Activated T-cell treated with anti-CD3 and anti-CD28 coated beads, Interleukin-2, amount 50 U/mL, for 48 hours (primary cell): ENCODE measurements around the gene HOXB1.
"Not testable (repeated sequence)": the region's sequence is repeated elsewhere in the genome, so short reads cannot be mapped to it uniquely, and the experiment has no call there.

Experiments used
- DNase-seq, 2 experiments: peaks; one replicate each; pipeline ENCODE4 v3.0.0-alpha.2; 2020

The HOXB1 gene

GRCh38 chr17:48492401-48493298 lies 38.2 kb downstream of the HOXB1 start:
- DNase-seq = peak; percentile 71 to 77

- no peak for DNase-seq
Observed at GRCh38 chr17:48491527-48492273, 39.1 kb downstream of the HOXB1 start.

DNA sequence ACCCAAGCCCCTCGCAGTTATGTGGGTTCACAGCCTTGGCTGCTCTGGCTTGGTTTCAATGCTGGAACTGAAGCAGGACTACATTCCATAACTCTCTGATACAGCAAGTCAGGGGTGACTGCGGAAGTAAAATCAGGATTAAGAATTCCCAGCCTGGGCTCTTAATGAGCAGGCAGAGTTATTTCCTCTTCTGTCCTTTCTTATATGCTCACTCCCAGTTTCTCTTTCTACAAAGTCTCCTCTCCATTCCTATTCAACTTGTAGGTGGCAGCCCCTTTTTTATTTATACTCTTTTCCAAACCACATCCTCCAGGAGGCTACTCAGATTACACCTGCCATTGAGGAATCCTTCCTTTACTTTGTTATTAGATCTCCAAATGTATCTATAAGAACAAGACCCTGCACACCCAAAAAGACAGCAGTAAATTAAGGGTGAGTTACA lies 40.3 kb downstream of the HOXB1 start:
- DNase-seq = no peak

DNA sequence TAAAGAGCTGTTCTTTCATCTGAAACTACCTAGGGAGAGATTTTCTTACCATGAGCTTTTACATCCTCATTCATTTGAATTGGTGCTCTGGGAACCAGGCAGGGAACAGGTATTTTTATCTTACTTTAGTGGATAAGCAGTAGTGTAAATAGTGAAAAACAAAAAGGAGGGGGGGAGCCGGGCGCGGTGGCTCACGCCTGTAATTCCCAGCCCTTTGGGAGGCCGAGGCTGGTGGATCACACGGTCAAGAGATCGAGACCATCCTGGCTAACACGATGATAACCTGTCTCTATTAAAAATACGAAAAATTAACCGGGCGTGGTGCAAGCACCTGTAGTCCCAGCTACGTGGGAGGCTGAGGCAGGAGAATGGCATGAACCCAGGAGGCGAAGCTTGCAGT lies 41.0 kb downstream of the HOXB1 start:
- no peak for DNase-seq

GRCh38 chr17:48488548-48489106 lies 42.2 kb downstream of the HOXB1 start:
- DNase-seq = no peak

- no peak for DNase-seq
Observed at GRCh38 chr17:48487221-48487620, 43.6 kb downstream of the HOXB1 start.

DNA sequence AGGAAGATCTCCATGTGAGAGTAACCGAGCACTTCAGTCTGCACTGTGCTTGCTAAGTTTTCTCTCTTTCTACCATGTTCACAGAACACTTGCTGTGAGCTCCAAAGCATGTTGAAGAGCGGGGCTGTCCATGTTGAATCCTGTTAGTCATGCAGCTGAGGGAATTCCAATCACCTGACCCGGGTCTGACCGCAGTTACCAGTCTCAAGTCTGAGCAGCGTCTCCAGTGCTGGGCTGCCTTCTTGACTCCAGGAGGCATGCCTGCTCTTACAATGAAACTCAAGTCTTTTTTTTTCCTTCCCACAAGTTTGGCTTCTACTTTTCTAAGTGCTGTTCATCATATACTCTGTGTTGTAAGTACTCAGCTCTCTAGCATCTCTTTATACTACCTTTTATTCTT lies 44.3 kb downstream of the HOXB1 start:
- no peak for DNase-seq

GRCh38 chr17:48484850-48485249 lies 46.0 kb downstream of the HOXB1 start:
- no peak for DNase-seq

- DNase-seq = no peak
Observed at GRCh38 chr17:48484256-48484655, 46.6 kb downstream of the HOXB1 start.

- DNase-seq = peak; percentile 50 to 57
Observed at GRCh38 chr17:48483471-48484131, 47.2 kb downstream of the HOXB1 start.

DNA sequence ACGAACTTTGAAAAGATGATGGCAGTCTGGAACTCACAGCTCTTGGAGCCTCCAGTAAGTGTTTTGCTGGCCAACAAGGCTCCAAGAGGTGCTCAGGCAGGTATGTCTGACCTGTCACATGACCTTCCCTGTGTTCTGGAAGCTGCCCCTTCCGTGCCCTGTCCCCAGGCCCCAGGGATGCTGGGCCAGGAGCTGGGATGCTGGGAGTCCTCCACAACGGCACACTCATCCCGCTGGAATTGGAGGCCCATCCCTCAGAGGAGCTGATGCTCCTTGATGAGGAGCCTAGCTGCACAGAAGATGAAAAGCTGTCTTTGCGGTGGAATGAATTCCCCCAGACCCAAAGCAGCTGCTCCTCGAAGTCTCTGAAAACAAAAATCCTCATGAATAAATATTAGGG lies 47.8 kb downstream of the HOXB1 start:
- no peak for DNase-seq

DNA sequence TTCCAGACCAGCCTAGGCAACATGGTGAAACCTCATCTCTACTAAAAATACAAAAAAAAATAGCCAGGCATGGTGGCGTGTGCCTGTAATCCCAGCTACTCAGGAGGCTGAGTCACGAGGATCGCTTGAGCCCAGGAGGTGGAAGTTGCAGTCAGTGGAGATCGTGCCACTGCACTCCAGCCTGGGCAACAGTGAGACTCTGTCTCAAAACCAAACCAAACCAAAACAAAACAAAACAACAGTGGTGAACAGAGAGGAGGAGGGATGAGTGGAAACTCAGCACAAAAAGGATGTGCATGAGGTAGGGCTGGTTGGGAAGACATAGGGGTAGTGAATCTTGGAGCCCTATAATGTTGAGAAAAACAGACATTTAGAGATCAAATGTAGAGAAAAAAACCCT lies 48.5 kb downstream of the HOXB1 start:
- not testable (repeated sequence) for DNase-seq

DNA sequence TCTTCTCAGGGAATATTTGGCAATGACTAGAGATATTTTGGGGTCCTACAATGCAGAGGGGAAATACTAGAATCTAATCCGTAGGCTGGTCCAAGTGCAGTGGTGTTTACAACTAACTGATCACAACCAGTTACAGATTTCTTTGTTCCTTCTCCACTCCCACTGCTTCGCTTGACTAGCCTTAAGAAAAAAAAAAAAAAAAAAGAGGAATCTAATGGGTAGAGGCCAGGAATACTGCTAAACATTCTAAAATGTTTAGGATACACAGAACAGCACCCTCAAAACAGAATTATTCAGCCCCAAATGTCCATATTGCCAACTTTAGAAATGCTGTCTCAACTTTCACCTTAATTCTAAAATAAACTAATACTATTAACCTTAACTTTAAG lies 51.8 kb downstream of the HOXB1 start:
- no peak for DNase-seq
